AG09319 (cell line): ENCODE measurements around the gene ME1.

Experiments used
- DNase-seq: peaks from one replicate; pipeline ENCODE4 v3.0.0-alpha.2; 2010; ENCODE audit warnings: low read depth; ENCODE audit errors: extremely low read depth
- CTCF ChIP-seq: IDR thresholded peaks from 2 replicates; pipeline ENCODE4 v1.5.1; 2011; ENCODE audit warnings: low read depth, mild to moderate bottlenecking, inconsistent platforms, low read length, moderate library complexity

ME1 gene

GRCh38 chr6:83169511-83169910, 261.3 kb downstream of the ME1 start:
- DNase-seq: no peak
- no peak for TF ChIP-seq CTCF

GRCh38 chr6:83169106-83169505, 261.7 kb downstream of the ME1 start:
- TF ChIP-seq CTCF: no peak
- DNase-seq: no peak

- no peak for DNase-seq
- TF ChIP-seq CTCF: no peak
Observed at GRCh38 chr6:83168556-83168955, 262.3 kb downstream of the ME1 start.

GRCh38 chr6:83167726-83168278, 263.0 kb downstream of the ME1 start:
- no peak for TF ChIP-seq CTCF
- no peak for DNase-seq
